Measurements from ENCODE around the gene AUTS2.

The AUTS2 gene

GRCh38 chr7:70552141-70552540 lies 953.9 kb downstream of the AUTS2 start:
- DNase-seq, result no peak

GRCh38 chr7:70553364-70553763 lies 955.1 kb downstream of the AUTS2 start:
- no peak for DNase-seq

- no peak for DNase-seq
Measured at GRCh38 chr7:70554646-70555045, 956.4 kb downstream of the AUTS2 start.

DNA sequence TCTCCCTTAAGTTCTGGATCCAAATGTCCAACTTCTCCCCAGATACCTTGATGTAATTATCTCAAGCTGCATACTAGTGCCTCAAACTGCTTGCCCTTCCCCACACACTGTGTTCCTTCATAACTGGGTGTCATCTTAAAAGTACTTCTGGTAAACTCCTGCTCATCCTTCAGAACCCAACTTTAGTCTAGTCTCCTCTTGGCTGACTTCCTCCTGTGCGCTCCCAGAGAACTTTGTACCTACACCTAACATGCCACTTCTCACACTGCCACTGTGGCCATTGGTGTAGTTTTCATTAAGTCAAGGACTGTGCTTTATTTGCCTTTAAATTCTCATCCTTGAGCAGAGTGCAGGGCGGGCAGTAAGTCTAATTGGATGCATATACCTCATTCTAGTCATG lies 958.5 kb downstream of the AUTS2 start:
- no peak for DNase-seq

GRCh38 chr7:70557338-70557737 lies 959.1 kb downstream of the AUTS2 start:
- DNase-seq, result no peak

- DNase-seq, result no peak
Measured at GRCh38 chr7:70559815-70560214, 961.5 kb downstream of the AUTS2 start.

DNA sequence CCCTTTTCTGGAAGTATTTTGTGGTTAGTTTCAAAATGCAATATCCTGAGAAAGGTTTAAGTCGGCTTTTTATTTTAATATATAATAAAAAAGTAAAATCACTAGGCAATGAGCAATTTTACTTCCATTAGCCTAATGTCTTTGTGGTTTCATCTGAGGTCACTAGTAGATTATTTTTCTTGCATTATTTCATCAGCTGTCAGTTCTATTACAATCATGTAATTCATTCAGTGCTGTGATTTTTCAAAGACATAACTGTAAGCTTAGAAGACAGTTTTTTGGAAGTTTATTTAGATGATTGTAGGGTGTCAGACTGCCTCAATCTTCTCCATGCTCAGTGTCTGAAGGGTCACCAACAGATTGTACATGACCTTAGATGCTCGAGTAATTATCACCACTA lies 965.7 kb downstream of the AUTS2 start:
- no peak for DNase-seq

DNA sequence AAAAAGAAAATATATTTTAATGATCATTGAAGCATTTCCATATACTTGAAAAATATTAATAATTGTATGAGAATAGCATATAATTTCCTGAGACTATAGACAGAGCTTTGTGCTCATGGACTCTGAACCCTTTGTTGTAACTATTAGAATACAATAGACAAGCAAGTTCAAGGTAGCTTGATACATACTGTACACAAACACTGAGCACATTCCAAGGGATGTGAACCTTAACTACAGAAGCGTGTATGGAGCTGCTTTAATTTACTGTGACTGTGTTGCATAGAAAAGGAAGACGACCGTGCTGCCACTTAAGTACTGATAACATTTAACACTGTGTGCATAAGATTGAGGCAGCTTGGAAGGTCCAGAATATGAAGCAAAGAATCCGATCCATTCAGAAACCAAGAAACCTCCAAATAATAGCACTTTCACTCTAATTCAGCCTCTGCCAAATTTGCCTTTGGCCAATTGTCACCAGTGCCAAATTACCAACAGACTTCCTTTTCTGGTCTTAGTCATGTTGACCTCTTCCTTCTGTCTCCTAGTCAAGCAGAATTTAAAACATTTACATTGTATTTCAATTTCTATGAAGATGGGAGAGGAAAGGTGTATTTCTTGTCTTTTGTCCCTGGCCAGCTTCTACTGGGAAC lies 967.6 kb downstream of the AUTS2 start:
- no peak for DNase-seq

DNA sequence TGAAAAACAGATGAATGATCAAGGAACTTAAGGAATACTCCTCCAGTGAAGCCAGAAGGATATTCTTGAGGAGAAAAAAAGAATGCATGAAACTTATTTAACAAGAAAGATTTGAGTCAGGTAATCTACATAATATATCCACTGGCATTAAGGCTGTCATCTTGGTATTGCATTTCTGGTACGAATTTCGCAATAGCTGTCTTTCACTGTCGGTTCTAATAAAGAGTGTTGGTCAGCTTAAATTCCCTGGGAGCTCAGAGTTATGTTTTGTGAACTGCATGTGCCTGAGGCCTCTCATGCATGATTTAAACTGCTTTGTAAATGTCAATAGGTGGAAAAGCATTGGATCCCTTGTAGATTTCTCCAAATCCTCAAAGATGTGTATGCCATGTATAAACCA lies 968.4 kb downstream of the AUTS2 start:
- no peak for DNase-seq

DNA sequence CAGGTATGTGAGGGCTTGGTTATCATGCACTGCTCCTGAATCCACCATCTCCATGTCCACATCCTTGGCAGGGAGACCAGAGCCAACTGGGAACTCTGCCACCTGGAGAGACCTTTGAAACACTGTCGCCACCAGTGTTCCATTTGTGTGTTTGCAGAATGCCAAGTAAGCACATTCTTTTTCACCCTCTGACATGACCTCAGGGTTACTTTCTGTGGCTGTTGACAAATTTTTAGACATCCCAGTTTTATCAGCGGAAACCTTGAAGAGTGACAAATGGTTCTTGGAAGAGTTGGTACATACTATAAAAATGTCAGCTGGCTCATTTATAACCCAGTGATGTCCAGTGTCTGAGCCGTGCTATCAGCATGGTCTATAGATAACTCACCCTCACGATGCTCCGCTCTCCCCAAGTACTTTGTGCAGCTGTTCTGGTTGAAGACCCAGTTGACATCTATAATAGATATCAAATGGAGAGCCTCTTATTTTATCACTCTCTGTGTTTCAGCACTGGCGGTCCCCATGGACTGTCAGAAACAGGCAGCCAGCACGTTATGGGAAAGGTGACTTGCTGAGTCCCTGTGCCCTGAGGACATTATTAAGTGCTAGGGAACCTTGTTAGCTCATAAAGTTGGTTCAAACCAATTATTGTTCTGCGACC lies 970.5 kb downstream of the AUTS2 start:
- no peak for DNase-seq

DNA sequence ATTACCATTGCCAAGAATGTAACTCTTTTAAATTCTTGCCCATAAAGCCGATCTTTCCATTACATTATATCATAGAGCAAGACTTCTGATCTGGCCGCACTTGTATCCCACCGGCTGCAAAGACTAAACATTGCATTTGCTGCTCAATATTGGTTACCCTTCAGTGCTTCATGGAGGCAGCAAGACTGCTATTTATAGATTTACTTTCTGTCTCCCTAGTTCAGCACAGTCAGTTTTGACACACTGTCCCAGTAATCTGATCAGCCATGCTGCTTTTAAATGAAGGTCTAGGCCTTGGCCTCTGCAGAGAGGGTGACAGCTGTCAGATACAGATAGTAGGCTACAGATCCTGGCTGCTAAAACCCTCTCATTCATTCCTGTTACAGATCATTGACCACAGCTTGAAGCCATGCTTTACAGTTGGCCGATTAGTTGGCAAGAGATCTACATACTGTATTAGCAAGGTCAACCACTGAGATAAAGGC lies 971.1 kb downstream of the AUTS2 start:
- no peak for DNase-seq

- DNase-seq, result no peak
Measured at GRCh38 chr7:70570029-70570428, 971.8 kb downstream of the AUTS2 start.

DNA sequence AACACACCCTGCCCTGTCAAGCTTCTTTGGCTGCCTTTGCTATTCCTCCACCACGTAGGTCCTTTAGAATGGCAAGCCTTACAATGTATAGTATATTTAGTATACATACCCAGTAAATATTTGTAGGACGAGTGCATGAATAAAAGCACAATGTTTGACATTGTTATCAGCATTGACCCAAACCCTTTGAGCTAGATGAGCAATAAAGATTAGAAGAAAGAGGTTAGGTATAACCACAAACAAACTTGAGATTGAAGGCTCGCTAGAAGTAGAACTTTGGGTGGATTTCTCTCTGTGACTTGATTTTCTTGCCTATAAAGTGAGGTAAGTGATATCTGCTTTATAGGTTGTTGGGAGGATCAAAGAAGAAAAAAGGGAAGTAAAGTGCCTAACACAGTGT lies 972.7 kb downstream of the AUTS2 start:
- no peak for DNase-seq

- no peak for DNase-seq
Measured at GRCh38 chr7:70571403-70571934, 973.2 kb downstream of the AUTS2 start.

- DNase-seq, result no peak
Measured at GRCh38 chr7:70571961-70572360, 973.7 kb downstream of the AUTS2 start.

GRCh38 chr7:70572571-70572970 lies 974.3 kb downstream of the AUTS2 start:
- no peak for DNase-seq

GRCh38 chr7:70573071-70573661 lies 974.9 kb downstream of the AUTS2 start:
- DNase-seq, result no peak

- no peak for DNase-seq
Measured at GRCh38 chr7:70573696-70574095, 975.4 kb downstream of the AUTS2 start.

- no peak for DNase-seq
Measured at GRCh38 chr7:70574314-70574834, 976.1 kb downstream of the AUTS2 start.

- DNase-seq, result no peak
Measured at GRCh38 chr7:70574970-70575799, 976.9 kb downstream of the AUTS2 start.

- DNase-seq, result no peak
Measured at GRCh38 chr7:70577078-70577477, 978.8 kb downstream of the AUTS2 start.

DNA sequence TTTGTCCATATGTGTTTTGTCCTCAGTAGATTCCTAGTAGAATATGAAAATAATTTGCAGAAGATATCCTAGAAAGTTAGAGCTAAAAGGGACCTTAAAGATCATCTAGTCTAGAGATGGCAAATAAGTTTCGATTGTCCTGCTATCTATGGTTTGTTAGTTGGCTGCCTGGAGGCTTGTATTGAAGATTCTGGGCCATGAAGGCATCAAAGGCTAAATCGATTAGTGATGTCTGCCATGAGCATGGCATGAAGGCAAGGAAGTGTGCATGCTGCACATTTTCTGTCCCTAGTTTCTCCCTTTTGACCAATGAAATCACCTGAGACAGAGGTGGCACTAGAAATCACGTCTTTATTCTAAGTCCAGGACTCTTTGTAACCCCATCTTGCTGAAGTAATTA lies 979.9 kb downstream of the AUTS2 start:
- no peak for DNase-seq

All from activated CD4-positive, alpha-beta T cell treated with anti-CD3 and anti-CD28 coated beads, Interleukin-2, amount 50 U/mL, for 48 hours (primary cell).